OCI-LY7 (cell line): ENCODE measurements around the gene ODF2. TPM values are rescaled to one million over a fixed set of nuclear protein-coding genes. Genes with fewer than 3 reads are reported as not detected.
A peak's percentile ranks its signal among the peaks of the same experiment; 100 is the strongest.

ENCODE experiments used
- BruUV-seq: library from RNA; stranded (reverse); fragments of 400-500 nt; replicated peaks from 2 replicates; lab custom pipeline; 2021; lab: Mats Ljungman, UMichigan
- CTCF ChIA-PET: fragments of 300-600 bp; sonication (Branson Sonifier 250); formaldehyde crosslinking; loops from one replicate; lab custom pipeline; 2022; ENCODE audit warnings: antibody characterized with exemption; ENCODE audit not compliant: unreplicated experiment; lab: Charles Lee
- POLR2A ChIA-PET: fragments of 300-600 bp; sonication (Branson Sonifier 250); formaldehyde crosslinking; loops from one replicate; lab custom pipeline; 2022; ENCODE audit warnings: antibody characterized with exemption; lab: Charles Lee
- DNase-seq: peaks from one replicate; pipeline ENCODE4 v3.0.0-alpha.2; 2015; ENCODE audit warnings: low spot score
- H2AFZ ChIP-seq: fragments of 200-600 bp; sonication (generic), shearing (Covaris generic); 2 replicates; pipeline ENCODE4 v1.6.1; 2014; ENCODE audit warnings: mild to moderate bottlenecking, antibody characterized with exemption, low read length, moderate library complexity
- H3K27ac ChIP-seq: fragments of 200-600 bp; sonication (generic); 2 replicates; pipeline ENCODE4 v1.5.1; 2014; ENCODE audit warnings: mixed run types, low read depth, mild to moderate bottlenecking, moderate library complexity, low read length, inconsistent platforms; ENCODE audit not compliant: poor library complexity, severe bottlenecking
- H3K36me3 ChIP-seq: fragments of 200-600 bp; sonication (generic); 2 replicates; pipeline ENCODE4 v1.6.1; 2014; ENCODE audit warnings: mild to moderate bottlenecking, antibody characterized with exemption, low read length, moderate library complexity, mixed read lengths; ENCODE audit not compliant: insufficient read depth
- H3K4me1 ChIP-seq: fragments of 200-600 bp; sonication (generic); 2 replicates; pipeline ENCODE4 v1.5.1; 2014; ENCODE audit warnings: mild to moderate bottlenecking, low read length; ENCODE audit not compliant: insufficient read depth, poor library complexity, severe bottlenecking
- H3K4me2 ChIP-seq: fragments of 200-600 bp; sonication (generic); 2 replicates; pipeline ENCODE4 v1.6.1; 2014; ENCODE audit warnings: mild to moderate bottlenecking, low read length
- H3K4me3 ChIP-seq: fragments of 200-600 bp; sonication (generic); 2 replicates; pipeline ENCODE4 v1.5.1; 2014; ENCODE audit warnings: mild to moderate bottlenecking, low read depth, low read length; ENCODE audit not compliant: poor library complexity, severe bottlenecking
- H3K79me2 ChIP-seq: fragments of 200-600 bp; sonication (generic); 2 replicates; pipeline ENCODE4 v1.6.1; 2016; ENCODE audit warnings: low read depth, mild to moderate bottlenecking, low read length, moderate library complexity, mixed read lengths; ENCODE audit not compliant: insufficient read depth
- H3K9me2 ChIP-seq: fragments of 200-600 bp; sonication (generic); 2 replicates; pipeline ENCODE4 v1.6.1; 2016; ENCODE audit warnings: mild to moderate bottlenecking, low read length, mixed read lengths; ENCODE audit not compliant: insufficient read depth
- H3K9me3 ChIP-seq: fragments of 200-600 bp; sonication (generic); 2 replicates; pipeline ENCODE4 v1.6.1; 2014; ENCODE audit warnings: mild to moderate bottlenecking, mixed run types, low read length, mixed read lengths
- H4K20me1 ChIP-seq: fragments of 200-600 bp; sonication (generic); 2 replicates; pipeline ENCODE4 v1.6.1; 2014; ENCODE audit warnings: mild to moderate bottlenecking, antibody characterized with exemption, low read length, moderate library complexity, mixed read lengths; ENCODE audit not compliant: insufficient read depth
- CTCF ChIP-seq: fragments of 200-600 bp; sonication (generic); conservative IDR thresholded peaks from 2 replicates; pipeline ENCODE4 v1.5.1; 2014; ENCODE audit warnings: mild to moderate bottlenecking, antibody characterized with exemption, low read length, moderate library complexity, mixed read lengths
- EZH2phosphoT487 ChIP-seq: fragments of 200-600 bp; sonication (generic); IDR thresholded peaks from 2 replicates; pipeline ENCODE4 v1.6.1; 2018; ENCODE audit warnings: low read depth, borderline replicate concordance, mild to moderate bottlenecking, mixed run types, antibody characterized with exemption, low read length, moderate library complexity, mixed read lengths
- intact Hi-C: fragments of 100-400 bp; cut with micrococcal nuclease; formaldehyde crosslinking; loops from one replicate; pipeline ENCODE4 v1.10.0; 2022; ENCODE audit not compliant: unreplicated experiment
- total RNA-seq, 2 experiments: library from RNA; depleted of rRNA in 1 of 2; stranded (reverse); fragments of >200 nt in 1 of 2; shearing (Covaris generic) in 1 of 2; gene quantifications; 2 replicates each; pipeline ENCODE4 v1.2.3, GENCODE V29; 2014 to 2022

Gene ODF2
- total RNA-seq, 2 experiments from 2014 or later: 84.4 to 93.1 TPM

- H3K79me2 ChIP-seq: peaks cover 12% of the 10 kb centered on the region
- H4K20me1 ChIP-seq: 0 out of 2 replicates have a peak, but pooled peaks cover 4% of the 10 kb centered on the region
- ChIA-PET POLR2A (interaction anchor here (0.6 kb wide), 1 partner anchor 12 kb away, joined by 3 read pairs; no protein-coding TSS in a partner anchor), CTCF (no interaction called here)
- no peak overlapping the region for H2AFZ ChIP-seq
- TF ChIP-seq CTCF: no peak
- TF ChIP-seq EZH2phosphoT487: no peak
- intact Hi-C loops: loop anchor here (5.0 kb wide), 1 partner anchor 267 kb away; the partner anchor contains the start of gene ZDHHC12
- H3K36me3 ChIP-seq: peaks cover 10% of the 10 kb centered on the region
- no peak overlapping the region for H3K4me2 ChIP-seq
- H3K9me3 ChIP-seq: no peaks in the 10 kb centered on the region
- no peaks in the 10 kb centered on the region for H3K9me2 ChIP-seq
- DNase-seq: no peak
- no peak overlapping the region for H3K27ac ChIP-seq
- H3K4me3 ChIP-seq: no peak overlapping the region
- TSS peak; percentile 66 for BruUV-seq
- H3K4me1 ChIP-seq: peaks cover 10% of the 10 kb centered on the region
Observed at GRCh38 chr9:128454991-128455390, 815 bp upstream of the ODF2 start.

GRCh38 chr9:128456613-128457061, 831 bp downstream of the ODF2 start:
- peaks cover 26% of the 10 kb centered on the region for H3K36me3 ChIP-seq
- H3K27ac ChIP-seq: peak overlapping the region; percentile 75
- H3K9me2 ChIP-seq: no peaks in the 10 kb centered on the region
- H3K4me2 ChIP-seq: peak overlapping the region; percentile 86
- peak overlapping the region; percentile 76 for H3K4me3 ChIP-seq
- H2AFZ ChIP-seq: peak overlapping the region; percentile 28; the same call in 1 of the 2 replicates
- 0 out of 2 replicates have a peak, but pooled peaks cover 4% of the 10 kb centered on the region for H4K20me1 ChIP-seq
- TF ChIP-seq CTCF (0 out of 2 replicates have a peak, but pooled peaks have one; percentile 16), EZH2phosphoT487 (no peak)
- ChIA-PET CTCF (no interaction called here), POLR2A (interaction anchor here (1.2 kb wide), 1 partner anchor 32 kb away, joined by 4 read pairs; no protein-coding TSS in a partner anchor)
- peak; percentile 77 for DNase-seq
- intact Hi-C loops: loop anchor here (2.0 to 5.0 kb wide), 5 partner anchors 48 to 426 kb away; partner anchors contain the start of genes GLE1, LRRC8A, URM1 and ZDHHC12
- peaks cover 10% of the 10 kb centered on the region for H3K4me1 ChIP-seq
- peaks cover 12% of the 10 kb centered on the region for H3K79me2 ChIP-seq
- H3K9me3 ChIP-seq: no peaks in the 10 kb centered on the region
- no TSS peak for BruUV-seq

- H4K20me1 ChIP-seq: 0 out of 2 replicates have a peak, but pooled peaks cover 4% of the 10 kb centered on the region
- peaks cover 12% of the 10 kb centered on the region for H3K79me2 ChIP-seq
- H3K4me2 ChIP-seq: peak overlapping the region; percentile 86
- POLR2A ChIA-PET: interaction anchor here (1.1 to 1.2 kb wide), 2 partner anchors 32 to 96 kb away, joined by 3 to 4 read pairs; no protein-coding TSS in a partner anchor
- BruUV-seq: no TSS peak
- H3K9me3 ChIP-seq: no peaks in the 10 kb centered on the region
- no peak overlapping the region for H2AFZ ChIP-seq
- H3K27ac ChIP-seq: peak overlapping the region; percentile 75
- TF ChIP-seq CTCF (no peak), EZH2phosphoT487 (no peak)
- peaks cover 10% of the 10 kb centered on the region for H3K4me1 ChIP-seq
- intact Hi-C loops: loop anchor here (2.0 to 5.0 kb wide), 5 partner anchors 48 to 426 kb away; partner anchors contain the start of genes GLE1, LRRC8A, URM1 and ZDHHC12
- H3K4me3 ChIP-seq: peak overlapping the region; percentile 76
- no peak for DNase-seq
- H3K36me3 ChIP-seq: peaks cover 32% of the 10 kb centered on the region
- CTCF ChIA-PET: interaction anchor here (0.5 kb wide), 1 partner anchor 95 kb away, joined by 3 read pairs; the partner anchor contains the start of gene SPTAN1
- H3K9me2 ChIP-seq: no peaks in the 10 kb centered on the region
Observed at GRCh38 chr9:128457207-128457606, 1.4 kb downstream of the ODF2 start.
